ENCODE results near the gene THAP4. TPM values are rescaled to one million over a fixed set of nuclear protein-coding genes. Genes with fewer than 3 reads are reported as not detected.

Gene THAP4
- total RNA-seq, 1 experiment from 2014 or later = 71.2 TPM

GRCh38 chr2:241629762-241630435 is 7.1 kb downstream of the THAP4 start:
- ATAC-seq = no peak
- Histone ChIP-seq H3K27ac (ENCODE audit: low read depth, low read length) (no peak overlapping the region), H3K36me3 (ENCODE audit: control insufficient read depth in 1 of 2, insufficient read depth in 2 of 2, low read length in 2 of 2) (peaks cover 14 to 27% of the 10 kb centered on the region in 2 experiments), H2AFZ (ENCODE audit: low read depth, low read length, poor library complexity, severe bottlenecking) (no peak overlapping the region), H3K4me2 (ENCODE audit: low read length) (no peak overlapping the region), H3K27me3 (ENCODE audit: insufficient read depth, low read length) (no peaks in the 10 kb centered on the region), H3K4me3 (replicated peaks in 1 of 2; ENCODE audit: low read depth in 1 of 2, low read length in 2 of 2) (no peak overlapping the region), H3K9ac (ENCODE audit: low read length) (no peak overlapping the region), H3K9me3 (ENCODE audit: control insufficient read depth in 1 of 2, insufficient read depth in 1 of 2, low read depth in 1 of 2, low read length in 2 of 2) (no peaks in the 10 kb centered on the region), H3K9me2 (ENCODE audit: insufficient read depth) (no peaks in the 10 kb centered on the region), H3K4me1 (ENCODE audit: control insufficient read depth in 1 of 2, insufficient read depth in 2 of 2, low read length in 2 of 2) (peaks cover 1% of the 10 kb centered on the region in 2 experiments; a peak in 2 of 4 replicates), H4K20me1 (ENCODE audit: insufficient read depth) (no peaks in the 10 kb centered on the region), H3K79me2 (ENCODE audit: insufficient read depth, low read length) (peaks cover 98% of the 10 kb centered on the region)
- intact Hi-C loops (cut with micrococcal nuclease) = no loop called here
- RAD21 ChIA-PET (ENCODE audit: low non-redundant PET in 1 of 2, low total read pairs in 2 of 2, uncharacterized antibody in 2 of 2, unreplicated experiment in 2 of 2) = no interaction called here
- TF ChIP-seq YY1 (IDR thresholded peaks at IDR 0.05; ENCODE audit: extremely low read depth, insufficient replicate concordance, low read depth, low read length) = no peak
- TF ChIP-seq SIN3A (IDR thresholded peaks at IDR 0.05; ENCODE audit: low read depth) = no peak
- TF ChIP-seq EZH2phosphoT487 (IDR thresholded peaks at IDR 0.05; ENCODE audit: borderline replicate concordance) = no peak
- no peak for TF ChIP-seq RAD21 (IDR thresholded peaks at IDR 0.05; ENCODE audit: low read depth)
- TF ChIP-seq MAX (IDR thresholded peaks at IDR 0.05) = no peak
- TF ChIP-seq SRF (IDR thresholded peaks at IDR 0.05; ENCODE audit: low read depth) = no peak
- no peak for TF ChIP-seq REST (IDR thresholded peaks at IDR 0.05; ENCODE audit: low read depth)
- no peak for TF ChIP-seq TCF7L2 (IDR thresholded peaks at IDR 0.05; ENCODE audit: borderline replicate concordance, extremely low read depth, insufficient read depth, insufficient read length)
- no peak for TF ChIP-seq JUND (IDR thresholded peaks at IDR 0.05)
- no peak for TF ChIP-seq CTCF (IDR thresholded peaks at IDR 0.05 in 2 of 3, conservative IDR thresholded peaks at IDR 0.05 in 1 of 3; ENCODE audit: borderline replicate concordance in 1 of 3, insufficient read depth in 1 of 3, low read depth in 2 of 3, low read length in 2 of 3)
- no peak for TF ChIP-seq CBX3 (IDR thresholded peaks at IDR 0.05; ENCODE audit: low read depth)
- TF ChIP-seq ZFX (IDR thresholded peaks at IDR 0.05) = no peak
- TF ChIP-seq FOSL1 (IDR thresholded peaks at IDR 0.05; ENCODE audit: low read depth) = no peak
- no peak for TF ChIP-seq POLR2AphosphoS5 (IDR thresholded peaks at IDR 0.05; ENCODE audit: low read depth, low read length)
- TF ChIP-seq ATF3 (IDR thresholded peaks at IDR 0.05) = no peak
- no peak for TF ChIP-seq CEBPB (IDR thresholded peaks at IDR 0.05; ENCODE audit: low read depth)
- no peak for TF ChIP-seq EGR1 (IDR thresholded peaks at IDR 0.05; ENCODE audit: low read depth)
- no peak for TF ChIP-seq ZNF274 (IDR thresholded peaks at IDR 0.05; ENCODE audit: low read depth, low read length)
- TF ChIP-seq POLR2A (IDR thresholded peaks at IDR 0.05; ENCODE audit: borderline replicate concordance, extremely low read depth, insufficient read depth, insufficient read length) = no peak
- DNase-seq (ENCODE audit: low read depth, low spot score) = no peak
- CTCF ChIA-PET = no interaction called here
- no TSS peak for BruUV-seq (replicated peaks)
- POLR2A ChIA-PET = no interaction called here

Data from HCT116 (cell line).